HG02763 (cell line): Measurements from ENCODE around the gene ZDHHC1.
"Not testable (repeated sequence)": the region's sequence is repeated elsewhere in the genome, so short reads cannot be mapped to it uniquely, and the experiment has no call there.

Experiments used
- ATAC-seq: cut with Tn5 transposase; IDR thresholded peaks from one replicate; pipeline ENCODE4 v1.9.1; 2021; ENCODE audit warnings: mild to moderate bottlenecking, moderate library complexity; ENCODE audit not compliant: unreplicated experiment

Gene ZDHHC1

GRCh38 chr16:67430977-67431774 lies 14.9 kb upstream of the ZDHHC1 start, which contains the start of gene HSD11B2:
Gene HSD11B2 (plus strand): TSS chr16:67431121. CDS start chr16:67431249, 128 bp downstream.
- no peak for ATAC-seq

GRCh38 chr16:67430504-67430976 lies 14.3 kb upstream of the ZDHHC1 start:
- no peak for ATAC-seq

GRCh38 chr16:67429799-67430503 lies 13.7 kb upstream of the ZDHHC1 start:
- no peak for ATAC-seq

- ATAC-seq = no peak
Observed at GRCh38 chr16:67429053-67429798, 12.9 kb upstream of the ZDHHC1 start.

- no peak for ATAC-seq
Observed at GRCh38 chr16:67428146-67428731, 12.0 kb upstream of the ZDHHC1 start.

GRCh38 chr16:67426950-67427349 lies 10.7 kb upstream of the ZDHHC1 start:
- no peak for ATAC-seq

GRCh38 chr16:67426022-67426421 lies 9.7 kb upstream of the ZDHHC1 start:
- ATAC-seq = no peak

GRCh38 chr16:67425580-67425979 lies 9.3 kb upstream of the ZDHHC1 start:
- no peak for ATAC-seq

GRCh38 chr16:67425061-67425460 lies 8.8 kb upstream of the ZDHHC1 start:
- ATAC-seq = no peak

GRCh38 chr16:67424261-67424615 lies 8.0 kb upstream of the ZDHHC1 start:
- no peak for ATAC-seq

GRCh38 chr16:67423611-67424260 lies 7.5 kb upstream of the ZDHHC1 start:
- no peak for ATAC-seq

- no peak for ATAC-seq
Observed at GRCh38 chr16:67423015-67423414, 6.7 kb upstream of the ZDHHC1 start.

GRCh38 chr16:67421030-67421429 lies 4.8 kb upstream of the ZDHHC1 start:
- no peak for ATAC-seq

GRCh38 chr16:67419931-67420330 lies 3.7 kb upstream of the ZDHHC1 start:
- no peak for ATAC-seq

- ATAC-seq = no peak
Observed at GRCh38 chr16:67419502-67419901, 3.2 kb upstream of the ZDHHC1 start.

- ATAC-seq = no peak
Observed at GRCh38 chr16:67417333-67418061, 1.2 kb upstream of the ZDHHC1 start.

- ATAC-seq = not testable (repeated sequence)
Observed at GRCh38 chr16:67415421-67415820, 856 bp downstream of the ZDHHC1 start.

- no peak for ATAC-seq
Observed at GRCh38 chr16:67413978-67414911, 2.0 kb downstream of the ZDHHC1 start.

- ATAC-seq = no peak
Observed at GRCh38 chr16:67412294-67412693, 4.0 kb downstream of the ZDHHC1 start.
